ENCODE results near the gene DSC2. TPM values are rescaled to one million over a fixed set of nuclear protein-coding genes. Genes with fewer than 3 reads are reported as not detected.
A peak's percentile ranks its signal among the peaks of the same experiment; 100 is the strongest.
"Not testable (repeated sequence)": the region's sequence is repeated elsewhere in the genome, so short reads cannot be mapped to it uniquely, and the experiment has no call there.

Gene DSC2
- total RNA-seq, 1 experiment from 2014 or later: 33.4 TPM

GRCh38 chr18:31011455-31011854, 90.8 kb downstream of the DSC2 start:
- H3K9me2 ChIP-seq (ENCODE audit: insufficient read depth); H3K79me2 ChIP-seq (ENCODE audit: insufficient read depth, low read length); H3K36me3 ChIP-seq (ENCODE audit: control insufficient read depth in 1 of 2, insufficient read depth in 2 of 2, low read length in 2 of 2); BruUV-seq (replicated peaks); CTCF ChIA-PET; H3K27ac ChIP-seq (ENCODE audit: low read depth, low read length); H3K9me3 ChIP-seq (ENCODE audit: control insufficient read depth in 1 of 2, insufficient read depth in 1 of 2, low read depth in 1 of 2, low read length in 2 of 2); H3K9ac ChIP-seq (ENCODE audit: low read length); H3K27me3 ChIP-seq (ENCODE audit: insufficient read depth, low read length); H4K20me1 ChIP-seq (ENCODE audit: insufficient read depth); H3K4me3 ChIP-seq (replicated peaks in 1 of 2; ENCODE audit: low read depth in 1 of 2, low read length in 2 of 2): not testable (repeated sequence)
- peak; percentile 96 for ATAC-seq
- Histone ChIP-seq H2AFZ (ENCODE audit: low read depth, low read length, poor library complexity, severe bottlenecking) (peak overlapping the region; percentile 26), H3K4me1 (ENCODE audit: control insufficient read depth in 1 of 2, insufficient read depth in 2 of 2, low read length in 2 of 2) (peaks cover 9 to 28% of the 10 kb centered on the region in 2 experiments), H3K4me2 (ENCODE audit: low read length) (peak overlapping the region; percentile 28)
- ChIA-PET POLR2A (interaction anchor here (0.7 kb wide), 1 partner anchor 932 kb away, joined by 4 read pairs; no protein-coding TSS in a partner anchor), RAD21 (ENCODE audit: low non-redundant PET in 1 of 2, low total read pairs in 2 of 2, uncharacterized antibody in 2 of 2, unreplicated experiment in 2 of 2) (interaction anchor here in 1 of 2 experiments (0.7 kb wide), 2 partner anchors 19 to 222 kb away, joined by 5 to 8 read pairs; no protein-coding TSS in a partner anchor)
- TF ChIP-seq SRF (IDR thresholded peaks at IDR 0.05; ENCODE audit: low read depth) (0 out of 2 replicates have a peak, but pooled peaks have one; percentile 28), FOSL1 (IDR thresholded peaks at IDR 0.05; ENCODE audit: low read depth) (peak; percentile 87), CEBPB (IDR thresholded peaks at IDR 0.05; ENCODE audit: low read depth) (peak; percentile 67), MAX (IDR thresholded peaks at IDR 0.05) (peak; percentile 38; the same call in 1 of the 2 replicates), CBX3 (IDR thresholded peaks at IDR 0.05; ENCODE audit: low read depth) (peak; percentile 74; the same call in 1 of the 2 replicates), JUND (IDR thresholded peaks at IDR 0.05) (peak; percentile 82), SIN3A (IDR thresholded peaks at IDR 0.05; ENCODE audit: low read depth) (peak; percentile 61; the same call in 1 of the 2 replicates), SP1 (IDR thresholded peaks at IDR 0.05; ENCODE audit: low read depth) (peak; percentile 79), ATF3 (IDR thresholded peaks at IDR 0.05) (peak; percentile 76; the same call in 1 of the 2 replicates)
- peak; percentile 76 for DNase-seq (ENCODE audit: low read depth, low spot score)
- intact Hi-C loops (cut with micrococcal nuclease): loop anchor here (1.0 to 10.0 kb wide), 2 partner anchors 23 to 223 kb away; no protein-coding TSS in a partner anchor

DNA sequence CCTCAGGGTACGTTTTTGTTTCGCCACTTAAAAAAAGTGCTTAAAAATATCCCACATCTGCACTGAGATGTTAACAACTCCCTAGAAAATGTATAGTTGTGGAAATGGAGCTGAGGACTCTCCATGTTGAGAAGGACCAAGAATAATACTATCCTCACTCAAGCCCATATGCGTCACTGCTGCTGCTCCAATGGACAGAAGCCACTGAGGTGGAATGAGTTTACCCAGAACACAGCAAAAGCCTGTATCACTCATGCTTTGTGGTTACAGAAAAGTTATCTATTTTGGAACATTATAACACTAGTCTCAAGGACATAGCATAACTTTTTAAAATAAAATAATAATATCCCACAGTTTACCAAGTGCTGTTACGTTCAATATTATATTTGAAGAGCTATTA, 91.6 kb downstream of the DSC2 start:
- Histone ChIP-seq H3K4me1 (ENCODE audit: control insufficient read depth in 1 of 2, insufficient read depth in 2 of 2, low read length in 2 of 2) (peaks cover 9 to 30% of the 10 kb centered on the region in 2 experiments), H3K36me3 (ENCODE audit: control insufficient read depth in 1 of 2, insufficient read depth in 2 of 2, low read length in 2 of 2) (no peaks in the 10 kb centered on the region), H3K9me3 (ENCODE audit: control insufficient read depth in 1 of 2, insufficient read depth in 1 of 2, low read depth in 1 of 2, low read length in 2 of 2) (no peaks in the 10 kb centered on the region), H3K4me2 (ENCODE audit: low read length) (no peak overlapping the region), H3K27me3 (ENCODE audit: insufficient read depth, low read length) (no peaks in the 10 kb centered on the region), H3K9me2 (ENCODE audit: insufficient read depth) (no peaks in the 10 kb centered on the region), H2AFZ (ENCODE audit: low read depth, low read length, poor library complexity, severe bottlenecking) (peak overlapping the region; percentile 26), H3K79me2 (ENCODE audit: insufficient read depth, low read length) (no peaks in the 10 kb centered on the region), H3K27ac (ENCODE audit: low read depth, low read length) (no peak overlapping the region), H3K4me3 (replicated peaks in 1 of 2; ENCODE audit: low read depth in 1 of 2, low read length in 2 of 2) (no peak overlapping the region), H3K9ac (ENCODE audit: low read length) (no peak overlapping the region), H4K20me1 (ENCODE audit: insufficient read depth) (no peaks in the 10 kb centered on the region)
- ATAC-seq (no peak), DNase-seq (ENCODE audit: low read depth, low spot score) (no peak)
- ChIA-PET CTCF (no interaction called here), POLR2A (no interaction called here), RAD21 (ENCODE audit: low non-redundant PET in 1 of 2, low total read pairs in 2 of 2, uncharacterized antibody in 2 of 2, unreplicated experiment in 2 of 2) (no interaction called here)
- BruUV-seq (replicated peaks): no TSS peak
- intact Hi-C loops (cut with micrococcal nuclease): loop anchor here (10.0 kb wide), 1 partner anchor 224 kb away; no protein-coding TSS in a partner anchor
- TF ChIP-seq CBX3 (IDR thresholded peaks at IDR 0.05; ENCODE audit: low read depth) (no peak), POLR2A (IDR thresholded peaks at IDR 0.05; ENCODE audit: borderline replicate concordance, extremely low read depth, insufficient read depth, insufficient read length) (no peak), YY1 (IDR thresholded peaks at IDR 0.05; ENCODE audit: extremely low read depth, insufficient replicate concordance, low read depth, low read length) (no peak), EZH2 (IDR thresholded peaks at IDR 0.05) (no peak), TCF7L2 (IDR thresholded peaks at IDR 0.05; ENCODE audit: borderline replicate concordance, extremely low read depth, insufficient read depth, insufficient read length) (no peak), ELF1 (IDR thresholded peaks at IDR 0.05; ENCODE audit: borderline replicate concordance, low read depth) (no peak), ZFX (IDR thresholded peaks at IDR 0.05) (no peak), ZNF274 (IDR thresholded peaks at IDR 0.05; ENCODE audit: low read depth, low read length) (no peak), CEBPB (IDR thresholded peaks at IDR 0.05; ENCODE audit: low read depth) (no peak), EZH2phosphoT487 (IDR thresholded peaks at IDR 0.05; ENCODE audit: borderline replicate concordance) (no peak)
- TF ChIP-seq, protein P1, sequence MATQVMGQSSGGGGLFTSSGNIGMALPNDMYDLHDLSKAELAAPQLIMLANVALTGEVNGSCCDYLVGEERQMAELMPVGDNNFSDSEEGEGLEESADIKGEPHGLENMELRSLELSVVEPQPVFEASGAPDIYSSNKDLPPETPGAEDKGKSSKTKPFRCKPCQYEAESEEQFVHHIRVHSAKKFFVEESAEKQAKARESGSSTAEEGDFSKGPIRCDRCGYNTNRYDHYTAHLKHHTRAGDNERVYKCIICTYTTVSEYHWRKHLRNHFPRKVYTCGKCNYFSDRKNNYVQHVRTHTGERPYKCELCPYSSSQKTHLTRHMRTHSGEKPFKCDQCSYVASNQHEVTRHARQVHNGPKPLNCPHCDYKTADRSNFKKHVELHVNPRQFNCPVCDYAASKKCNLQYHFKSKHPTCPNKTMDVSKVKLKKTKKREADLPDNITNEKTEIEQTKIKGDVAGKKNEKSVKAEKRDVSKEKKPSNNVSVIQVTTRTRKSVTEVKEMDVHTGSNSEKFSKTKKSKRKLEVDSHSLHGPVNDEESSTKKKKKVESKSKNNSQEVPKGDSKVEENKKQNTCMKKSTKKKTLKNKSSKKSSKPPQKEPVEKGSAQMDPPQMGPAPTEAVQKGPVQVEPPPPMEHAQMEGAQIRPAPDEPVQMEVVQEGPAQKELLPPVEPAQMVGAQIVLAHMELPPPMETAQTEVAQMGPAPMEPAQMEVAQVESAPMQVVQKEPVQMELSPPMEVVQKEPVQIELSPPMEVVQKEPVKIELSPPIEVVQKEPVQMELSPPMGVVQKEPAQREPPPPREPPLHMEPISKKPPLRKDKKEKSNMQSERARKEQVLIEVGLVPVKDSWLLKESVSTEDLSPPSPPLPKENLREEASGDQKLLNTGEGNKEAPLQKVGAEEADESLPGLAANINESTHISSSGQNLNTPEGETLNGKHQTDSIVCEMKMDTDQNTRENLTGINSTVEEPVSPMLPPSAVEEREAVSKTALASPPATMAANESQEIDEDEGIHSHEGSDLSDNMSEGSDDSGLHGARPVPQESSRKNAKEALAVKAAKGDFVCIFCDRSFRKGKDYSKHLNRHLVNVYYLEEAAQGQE (IDR thresholded peaks at IDR 0.05; ENCODE audit: low read depth): no peak
